K562 treated with DMSO at 1 percent for 24 hours (cell line): ENCODE results near the gene H2BW1. TPM values are rescaled to one million over a fixed set of nuclear protein-coding genes. Genes with fewer than 3 reads are reported as not detected.

Experiments used
- total RNA-seq: library from RNA; unstranded; fragments of 300-600 nt; gene quantifications from 2 replicates; pipeline ENCODE4 v1.2.3, GENCODE V29; 2022; ENCODE audit warnings: low read depth; ENCODE audit not compliant: insufficient read depth

Gene H2BW1, protein sequence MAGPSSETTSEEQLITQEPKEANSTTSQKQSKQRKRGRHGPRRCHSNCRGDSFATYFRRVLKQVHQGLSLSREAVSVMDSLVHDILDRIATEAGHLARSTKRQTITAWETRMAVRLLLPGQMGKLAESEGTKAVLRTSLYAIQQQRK
- not detected in 2 replicates for total RNA-seq

GRCh38 chrX:104013606-104014005 is at the start of gene H2BW1:
Gene H2BW1, minus strand, starts transcription at chrX:104013708. Its CDS starts 132 bp downstream, at chrX:104013576.

DNA sequence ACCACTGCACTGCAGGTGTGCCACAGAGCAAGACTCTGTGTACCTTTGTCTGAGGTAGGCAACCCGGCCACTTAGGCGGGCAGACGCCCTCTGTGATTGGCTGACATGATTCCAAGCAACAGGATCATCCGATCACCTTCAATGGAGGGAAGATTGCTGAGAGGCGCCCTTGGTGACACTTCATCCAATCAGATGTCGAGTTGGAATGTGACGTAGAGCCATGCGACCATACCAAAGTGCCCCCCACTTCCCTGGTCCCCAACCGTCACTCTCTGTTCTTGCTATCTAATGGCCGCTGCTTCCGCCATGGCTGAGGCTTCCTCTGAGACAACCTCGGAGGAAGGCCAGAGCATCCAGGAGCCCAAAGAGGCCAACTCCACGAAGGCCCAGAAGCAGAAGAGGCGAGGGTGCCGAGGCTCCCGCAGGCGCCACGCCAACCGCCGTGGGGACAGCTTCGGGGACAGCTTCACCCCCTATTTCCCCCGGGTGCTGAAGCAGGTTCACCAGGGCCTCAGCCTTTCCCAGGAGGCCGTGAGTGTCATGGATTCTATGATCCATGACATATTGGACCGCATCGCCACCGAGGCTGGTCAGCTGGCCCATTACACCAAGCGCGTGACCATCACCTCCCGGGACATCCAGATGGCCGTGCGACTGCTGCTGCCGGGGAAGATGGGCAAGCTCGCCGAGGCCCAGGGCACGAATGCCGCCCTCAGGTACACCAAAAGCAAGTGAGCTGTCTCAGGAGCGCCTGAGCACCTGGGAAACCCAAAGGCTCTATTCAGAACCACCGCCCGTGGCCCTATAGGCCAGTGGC is 26.4 kb upstream of the H2BW1 start, which contains the start of gene H2BW2:
Gene H2BW2 (plus strand): TSS at position 268 of the 817 bp plus-strand sequence. CDS start 39 bp downstream, at position 307.

DNA sequence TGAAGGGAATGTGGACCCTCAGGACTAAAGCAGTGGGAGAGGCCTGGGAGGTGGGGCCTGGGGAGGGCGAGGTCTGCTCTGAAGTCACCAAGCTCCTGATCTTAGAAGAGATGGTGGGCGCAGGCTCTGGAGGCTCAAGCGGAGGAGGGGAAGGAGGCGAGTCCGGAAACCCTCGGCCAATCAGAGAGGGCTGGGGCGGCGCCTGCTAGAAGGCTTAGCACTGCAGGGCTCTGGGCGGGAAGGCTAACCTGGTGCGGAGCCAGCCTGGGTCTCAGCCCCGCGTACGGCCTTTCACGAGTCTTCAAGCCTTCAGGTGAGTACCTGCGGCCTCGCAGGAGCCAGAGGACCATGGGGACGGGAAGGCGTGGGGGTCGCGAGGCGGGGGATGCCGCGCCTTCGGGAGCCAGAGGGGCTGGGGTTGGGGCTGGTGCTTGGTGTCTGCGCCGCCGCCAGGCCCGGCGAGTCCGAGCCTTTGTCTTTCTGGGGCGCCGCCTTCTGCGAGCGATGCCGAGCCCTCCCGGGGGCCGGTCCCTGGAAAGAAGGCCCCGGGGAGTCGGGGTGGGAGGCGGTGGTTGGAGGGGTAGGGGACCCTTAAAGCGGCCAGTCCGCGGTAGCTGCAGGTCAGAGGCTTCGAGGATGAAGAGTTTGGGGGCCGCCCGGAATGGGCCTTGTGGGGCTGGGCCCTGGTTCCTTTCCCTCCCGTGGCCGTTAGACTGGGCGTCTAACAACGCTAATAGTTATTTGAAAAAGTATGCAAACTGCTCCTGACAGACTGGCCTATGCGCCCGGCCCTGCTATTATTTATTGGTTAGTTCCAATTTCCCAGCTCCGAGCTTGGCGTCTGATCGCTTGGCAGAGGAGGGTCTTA is 50.9 kb downstream of the H2BW1 start, which contains the start of gene TMSB15B:
Gene TMSB15B (plus strand): TSS at position 217 of the 868 bp plus-strand sequence.

Other genes with a start within 250 kb of the H2BW1 start
- gene PLP1, start 236.9 kb downstream of the H2BW1 start, total RNA-seq, result not detected in 2 replicates
- gene RAB9B, start 181.5 kb downstream of the H2BW1 start, total RNA-seq, result 0.15 and 0.16 TPM in 2 replicates
- gene TMSB15B, start 51.1 kb downstream of the H2BW1 start, total RNA-seq, result 0.50 TPM in 1 of 2 replicates, not detected in the other
- not detected in 2 replicates for gene H2BW2, start 26.2 kb upstream of the H2BW1 start, total RNA-seq
- gene TMSB15C, start 62.5 kb upstream of the H2BW1 start, total RNA-seq, result not detected in 2 replicates
- gene ZCCHC18, start 98.8 kb upstream of the H2BW1 start, total RNA-seq, result not detected in 2 replicates
- 1.6 and 7.3 TPM in 2 replicates for gene SLC25A53, start 143.3 kb upstream of the H2BW1 start, total RNA-seq
- gene FAM199X, start 152.7 kb upstream of the H2BW1 start, total RNA-seq, result 8.6 and 8.7 TPM in 2 replicates
- gene ESX1, start 241.2 kb upstream of the H2BW1 start, total RNA-seq, result not detected in 2 replicates